ENCODE measurements around the gene TNNT3. TPM values are rescaled to one million over a fixed set of nuclear protein-coding genes. Genes with fewer than 3 reads are reported as not detected.
A peak's percentile ranks its signal among the peaks of the same experiment; 100 is the strongest.

The TNNT3 gene
- total and polyA plus RNA-seq, 2 donors from 2014 or later: 0.60 TPM; not detected in 1

DNA sequence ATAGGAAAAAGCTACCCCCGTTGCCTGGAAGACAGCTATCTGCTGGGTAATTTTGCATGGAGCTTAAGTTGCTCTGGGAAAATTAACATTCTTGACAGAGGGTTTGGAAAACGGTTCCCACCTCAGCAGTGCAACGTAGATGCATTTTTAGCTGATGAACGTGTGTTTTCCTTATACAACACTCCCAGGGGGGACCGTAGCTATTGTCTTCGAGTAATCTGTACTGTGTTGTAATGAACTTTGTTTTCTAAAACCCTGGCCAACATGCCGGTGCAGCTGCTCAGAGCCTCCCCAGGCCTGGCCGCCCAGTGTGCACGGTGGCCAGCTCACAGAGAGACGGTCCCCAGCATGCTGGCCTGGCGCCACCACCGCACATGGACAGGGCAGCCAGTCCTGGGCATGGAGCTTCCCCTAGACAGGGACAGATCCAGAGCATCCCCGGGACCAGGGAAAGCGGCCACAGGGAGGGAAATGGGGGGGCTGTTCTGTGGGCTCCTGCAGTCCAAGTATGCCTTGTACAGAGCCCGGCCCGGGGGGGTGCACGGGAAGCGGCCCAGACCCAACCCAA lies 2.2 kb downstream of the TNNT3 start:
- Histone ChIP-seq H3K4me1 (ENCODE audit: control insufficient read depth in 2 of 3, insufficient read depth in 2 of 3, low read depth in 1 of 3, low read length in 3 of 3) (no peaks in the 10 kb centered on the region), H3K9ac (ENCODE audit: low read length in 3 of 3) (no peak overlapping the region), H3K9me3 (ENCODE audit: control insufficient read depth in 2 of 3, insufficient read depth in 1 of 3, low read length in 3 of 3) (no peaks in the 10 kb centered on the region), H3K36me3 (ENCODE audit: control insufficient read depth in 2 of 3, insufficient read depth in 3 of 3, low read length in 3 of 3) (no peaks in the 10 kb centered on the region), H3K4me3 (ENCODE audit: low read length in 3 of 3) (no peak overlapping the region), H3K27me3 (ENCODE audit: control insufficient read depth, insufficient read depth, low read length) (no peaks in the 10 kb centered on the region), H3K27ac (ENCODE audit: low read depth in 2 of 2, low read length in 2 of 2) (no peak overlapping the region)
- TF ChIP-seq, protein P1, sequence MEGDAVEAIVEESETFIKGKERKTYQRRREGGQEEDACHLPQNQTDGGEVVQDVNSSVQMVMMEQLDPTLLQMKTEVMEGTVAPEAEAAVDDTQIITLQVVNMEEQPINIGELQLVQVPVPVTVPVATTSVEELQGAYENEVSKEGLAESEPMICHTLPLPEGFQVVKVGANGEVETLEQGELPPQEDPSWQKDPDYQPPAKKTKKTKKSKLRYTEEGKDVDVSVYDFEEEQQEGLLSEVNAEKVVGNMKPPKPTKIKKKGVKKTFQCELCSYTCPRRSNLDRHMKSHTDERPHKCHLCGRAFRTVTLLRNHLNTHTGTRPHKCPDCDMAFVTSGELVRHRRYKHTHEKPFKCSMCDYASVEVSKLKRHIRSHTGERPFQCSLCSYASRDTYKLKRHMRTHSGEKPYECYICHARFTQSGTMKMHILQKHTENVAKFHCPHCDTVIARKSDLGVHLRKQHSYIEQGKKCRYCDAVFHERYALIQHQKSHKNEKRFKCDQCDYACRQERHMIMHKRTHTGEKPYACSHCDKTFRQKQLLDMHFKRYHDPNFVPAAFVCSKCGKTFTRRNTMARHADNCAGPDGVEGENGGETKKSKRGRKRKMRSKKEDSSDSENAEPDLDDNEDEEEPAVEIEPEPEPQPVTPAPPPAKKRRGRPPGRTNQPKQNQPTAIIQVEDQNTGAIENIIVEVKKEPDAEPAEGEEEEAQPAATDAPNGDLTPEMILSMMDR (IDR thresholded peaks at IDR 0.05; ENCODE audit: borderline replicate concordance, extremely low read depth, insufficient read depth): no peak
- no peak for FAIRE-seq
- no peak for DNase-seq
- intact Hi-C loops (cut with DNase I): no loop called here

DNA sequence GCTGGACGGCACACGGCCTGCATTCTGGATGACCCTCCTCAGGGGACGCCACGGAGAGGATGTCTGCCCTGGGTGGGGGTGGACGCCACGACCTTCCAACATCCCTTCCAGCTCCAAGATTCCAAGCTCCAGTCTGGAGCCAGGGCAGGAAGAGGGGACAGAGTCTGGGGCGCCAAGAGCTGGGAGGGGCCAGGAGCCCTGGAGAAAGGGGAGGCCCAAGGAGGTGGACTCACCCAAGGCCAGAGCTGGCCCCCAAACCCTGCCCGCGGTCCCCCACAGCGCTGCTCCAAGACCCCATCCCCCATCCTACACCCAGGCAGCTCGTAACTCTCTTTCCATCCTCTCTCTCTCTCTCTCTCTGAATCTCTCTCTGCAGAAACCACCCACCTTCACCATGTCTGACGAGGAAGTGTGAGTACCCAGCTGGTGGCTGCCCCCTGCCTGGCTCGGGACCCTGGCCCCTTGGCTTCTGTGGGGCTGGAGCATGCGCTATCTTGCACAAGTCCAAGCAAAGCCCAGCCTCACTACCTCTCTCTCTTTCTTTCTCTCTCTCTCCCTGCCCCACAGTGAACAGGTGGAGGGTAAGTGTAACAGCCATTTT lies 3.1 kb downstream of the TNNT3 start:
- H3K27ac ChIP-seq (ENCODE audit: low read depth in 2 of 2, low read length in 2 of 2): no peak overlapping the region
- DNase-seq: peak in 2 of 5 donors; percentile 49 to 55
- no peak overlapping the region for H3K4me3 ChIP-seq (ENCODE audit: low read length in 3 of 3)
- TF ChIP-seq, protein P1 (IDR thresholded peaks at IDR 0.05; ENCODE audit: borderline replicate concordance, extremely low read depth, insufficient read depth): no peak
- H3K36me3 ChIP-seq (ENCODE audit: control insufficient read depth in 2 of 3, insufficient read depth in 3 of 3, low read length in 3 of 3): no peaks in the 10 kb centered on the region
- H3K4me1 ChIP-seq (ENCODE audit: control insufficient read depth in 2 of 3, insufficient read depth in 2 of 3, low read depth in 1 of 3, low read length in 3 of 3): no peaks in the 10 kb centered on the region
- no peak for FAIRE-seq
- intact Hi-C loops (cut with DNase I): no loop called here
- H3K27me3 ChIP-seq (ENCODE audit: control insufficient read depth, insufficient read depth, low read length): no peaks in the 10 kb centered on the region
- H3K9ac ChIP-seq (ENCODE audit: low read length in 3 of 3): no peak overlapping the region
- no peaks in the 10 kb centered on the region for H3K9me3 ChIP-seq (ENCODE audit: control insufficient read depth in 2 of 3, insufficient read depth in 1 of 3, low read length in 3 of 3)

DNA sequence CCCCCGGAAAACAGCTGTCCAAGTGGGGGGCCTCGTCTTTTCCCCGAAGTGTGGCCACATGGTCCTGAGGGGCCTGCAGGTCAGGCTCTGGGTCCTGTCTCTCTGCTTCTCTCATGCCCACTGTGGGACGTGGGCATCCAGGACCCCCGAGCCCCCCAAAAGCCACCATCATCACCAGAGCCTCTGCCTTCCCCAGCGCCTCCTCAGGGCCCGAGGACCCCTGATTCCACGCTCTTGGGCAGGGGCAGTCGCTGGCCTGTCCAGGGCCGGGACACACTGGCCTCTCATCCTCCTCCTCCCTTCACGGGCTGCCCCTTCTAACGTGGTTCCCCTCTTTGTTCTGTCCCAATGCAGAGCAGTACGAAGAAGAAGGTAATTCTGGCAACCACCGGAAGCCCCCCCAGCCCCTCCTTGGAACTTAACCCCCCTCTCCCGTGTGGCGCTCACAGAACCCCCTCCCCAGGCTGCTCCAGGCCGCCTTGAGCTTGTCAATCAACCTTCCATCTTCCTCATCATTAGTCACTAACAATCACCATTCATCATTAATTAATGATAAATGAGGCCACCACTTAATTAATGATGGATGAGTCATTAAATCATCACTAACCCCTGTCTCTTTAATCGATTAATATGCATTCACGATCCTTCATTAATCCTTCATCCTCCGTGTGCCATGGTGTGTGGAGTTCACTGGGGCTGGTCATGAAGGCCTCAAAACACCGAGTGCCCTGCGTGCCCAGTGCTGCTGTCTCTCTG lies 3.9 kb downstream of the TNNT3 start:
- no peaks in the 10 kb centered on the region for H3K9me3 ChIP-seq (ENCODE audit: control insufficient read depth in 2 of 3, insufficient read depth in 1 of 3, low read length in 3 of 3)
- intact Hi-C loops (cut with DNase I): no loop called here
- no peak for FAIRE-seq
- H3K9ac ChIP-seq (ENCODE audit: low read length in 3 of 3): no peak overlapping the region
- H3K27me3 ChIP-seq (ENCODE audit: control insufficient read depth, insufficient read depth, low read length): no peaks in the 10 kb centered on the region
- H3K27ac ChIP-seq (ENCODE audit: low read depth in 2 of 2, low read length in 2 of 2): no peak overlapping the region
- H3K4me3 ChIP-seq (ENCODE audit: low read length in 3 of 3): no peak overlapping the region
- H3K4me1 ChIP-seq (ENCODE audit: control insufficient read depth in 2 of 3, insufficient read depth in 2 of 3, low read depth in 1 of 3, low read length in 3 of 3): no peaks in the 10 kb centered on the region
- no peaks in the 10 kb centered on the region for H3K36me3 ChIP-seq (ENCODE audit: control insufficient read depth in 2 of 3, insufficient read depth in 3 of 3, low read length in 3 of 3)
- peak in 1 of 5 donors; percentile 36 for DNase-seq
- TF ChIP-seq, protein P1 (IDR thresholded peaks at IDR 0.05; ENCODE audit: borderline replicate concordance, extremely low read depth, insufficient read depth): no peak

Data from kidney (tissue), 14 donors.